Stimulated activated CD4-positive, alpha-beta T cell treated with anti-CD3 and anti-CD28 coated beads, TNF-alpha, amount 100 ng/mL, for 4 hours (primary cell): ENCODE measurements around the gene AMDHD2.
"Not testable (repeated sequence)": the region's sequence is repeated elsewhere in the genome, so short reads cannot be mapped to it uniquely, and the experiment has no call there.

Experiments used
- DNase-seq, 3 experiments: peaks; one replicate each; pipeline ENCODE4 v3.0.0-alpha.2; 2020; ENCODE audit warnings: low read depth in 3 of 3

AMDHD2 gene

DNA sequence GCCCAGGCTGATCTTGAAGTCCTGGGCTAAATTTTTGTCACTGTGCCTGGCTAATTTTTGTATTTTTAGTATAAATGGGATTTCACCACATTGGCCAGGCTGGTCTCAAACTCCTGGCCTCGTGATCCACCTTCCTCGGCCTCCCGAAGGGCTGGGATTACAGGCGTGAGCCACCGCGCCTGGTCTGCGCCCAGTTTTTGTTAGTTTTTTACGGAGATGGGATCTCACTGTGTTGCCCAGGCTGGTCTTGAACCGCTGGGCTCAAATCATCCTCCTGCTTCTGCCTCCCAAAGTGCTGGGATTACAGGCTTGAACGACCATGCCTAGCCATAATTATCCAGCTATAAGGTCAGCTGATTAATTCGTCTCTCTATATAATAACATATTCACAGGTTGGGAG is 13.7 kb downstream of the AMDHD2 start:
- DNase-seq = no peak

DNA sequence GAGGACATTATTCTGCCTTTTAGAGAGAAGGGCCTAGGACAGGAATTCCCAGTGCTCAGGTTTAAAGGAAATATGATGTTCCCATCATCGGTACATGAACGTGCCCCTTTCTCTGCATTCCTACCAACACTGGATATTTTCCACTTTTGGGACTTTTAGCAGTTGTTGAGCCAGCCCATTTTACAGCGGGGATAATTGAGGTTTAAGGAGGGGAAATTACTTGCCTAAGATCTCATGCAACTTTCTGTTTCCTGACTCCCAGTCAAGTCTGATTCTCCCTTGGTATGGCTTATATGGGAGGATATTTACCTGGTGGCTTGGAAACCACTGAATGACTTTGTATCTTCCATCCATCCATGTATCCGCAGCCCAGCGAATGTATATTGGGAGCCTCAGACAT is 14.2 kb downstream of the AMDHD2 start:
- DNase-seq = not testable (repeated sequence)

DNA sequence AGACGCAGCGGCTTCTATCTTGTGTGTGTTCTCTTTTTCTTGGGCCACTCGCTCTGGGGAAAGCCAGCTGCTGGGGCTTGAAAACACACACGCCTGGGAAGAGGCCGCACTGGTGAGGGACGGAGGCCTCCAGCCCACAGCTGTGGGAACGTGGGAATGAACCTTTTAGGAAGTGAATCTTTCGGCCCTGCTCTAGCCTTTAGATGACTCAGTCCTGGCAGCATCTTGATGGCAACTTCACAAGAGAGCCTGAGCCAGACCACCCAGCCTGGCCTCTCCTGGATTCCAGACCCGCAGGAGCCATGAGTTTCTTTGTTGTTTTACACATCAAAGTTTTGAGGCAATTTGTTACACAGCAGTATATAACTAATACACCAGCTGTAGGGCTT is 15.4 kb downstream of the AMDHD2 start:
- no peak for DNase-seq

DNA sequence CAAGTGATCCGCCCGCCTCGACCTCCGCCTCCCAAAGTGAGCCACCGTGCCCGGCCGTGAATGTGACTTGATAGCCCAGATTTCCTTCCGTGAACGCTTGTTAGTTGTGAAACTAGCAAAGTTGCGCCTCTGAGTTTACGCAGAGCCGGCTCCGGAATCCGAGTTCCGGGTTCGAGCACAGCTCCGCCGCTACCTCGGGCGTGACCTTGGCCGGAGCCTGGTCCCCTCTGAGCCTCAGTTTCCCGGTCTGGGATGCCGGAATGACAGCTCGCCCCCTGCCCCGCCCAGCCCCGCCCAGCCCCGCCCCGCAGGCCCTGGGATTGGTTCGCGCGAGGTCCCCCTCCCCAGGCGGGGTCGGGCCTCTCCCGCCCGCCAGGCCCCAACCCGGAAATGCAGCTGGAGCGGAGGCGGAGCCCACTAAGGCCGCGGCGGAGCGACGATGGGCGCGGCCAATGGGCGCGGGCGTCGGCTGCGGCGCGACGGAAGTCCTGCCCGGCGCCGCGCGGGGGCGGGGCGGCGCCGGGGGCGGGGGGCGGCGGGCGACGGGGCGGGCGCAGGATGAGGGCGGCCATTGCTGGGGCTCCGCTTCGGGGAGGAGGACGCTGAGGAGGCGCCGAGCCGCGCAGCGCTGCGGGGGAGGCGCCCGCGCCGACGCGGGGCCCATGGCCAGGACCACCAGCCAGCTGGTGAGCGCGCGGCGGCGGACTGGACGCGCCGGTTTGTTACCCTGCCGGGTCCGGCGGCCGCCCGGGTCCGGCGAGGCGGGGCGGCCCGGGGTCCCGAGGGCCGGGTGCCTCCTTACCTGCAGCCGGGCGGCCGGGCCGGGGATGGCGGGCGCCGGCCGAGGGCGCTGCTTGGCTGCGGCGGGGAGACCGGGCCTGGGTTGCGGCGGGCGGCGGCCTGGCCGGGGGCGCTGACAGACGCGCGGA is 17.5 kb downstream of the AMDHD2 start, which contains the start of gene PDPK1:
PDPK1 (plus strand) TSS at position 571 of the 929 bp plus-strand sequence; CDS start at position 663, 92 bp downstream.
- peak; percentile 83 to 91 (median 90) for DNase-seq

DNA sequence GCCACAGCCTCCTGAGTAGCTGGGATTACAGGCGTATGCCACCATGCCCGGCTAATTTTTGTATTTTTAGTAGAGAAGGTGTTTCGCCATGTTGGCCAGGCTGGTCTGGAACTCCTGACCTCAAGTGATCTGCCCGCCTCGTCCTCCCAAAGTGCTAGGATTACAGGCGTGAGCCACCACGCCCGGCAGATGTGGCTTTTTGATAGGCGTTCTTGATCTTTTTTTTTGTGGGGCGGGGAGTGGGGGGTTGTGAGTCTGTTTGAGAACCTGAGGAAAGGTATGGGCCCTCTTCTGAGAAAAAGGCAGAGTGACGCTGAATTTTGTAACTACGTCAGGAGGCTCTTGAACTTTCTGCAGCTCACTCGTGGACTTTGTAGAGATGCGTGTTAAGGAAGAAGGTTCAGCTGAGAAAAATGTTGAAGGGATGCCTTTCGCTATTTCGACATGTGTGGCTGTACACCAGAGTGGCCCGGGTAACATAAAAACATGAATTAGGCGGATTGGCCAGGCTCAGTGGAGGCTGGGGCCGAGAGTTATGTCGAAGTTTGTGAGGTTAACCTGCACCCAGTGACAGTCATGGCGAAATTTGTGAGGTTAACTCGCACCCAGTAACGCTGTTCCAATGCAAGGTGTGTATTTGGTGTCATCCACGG is 19.1 kb downstream of the AMDHD2 start:
- DNase-seq = not testable (repeated sequence)

DNA sequence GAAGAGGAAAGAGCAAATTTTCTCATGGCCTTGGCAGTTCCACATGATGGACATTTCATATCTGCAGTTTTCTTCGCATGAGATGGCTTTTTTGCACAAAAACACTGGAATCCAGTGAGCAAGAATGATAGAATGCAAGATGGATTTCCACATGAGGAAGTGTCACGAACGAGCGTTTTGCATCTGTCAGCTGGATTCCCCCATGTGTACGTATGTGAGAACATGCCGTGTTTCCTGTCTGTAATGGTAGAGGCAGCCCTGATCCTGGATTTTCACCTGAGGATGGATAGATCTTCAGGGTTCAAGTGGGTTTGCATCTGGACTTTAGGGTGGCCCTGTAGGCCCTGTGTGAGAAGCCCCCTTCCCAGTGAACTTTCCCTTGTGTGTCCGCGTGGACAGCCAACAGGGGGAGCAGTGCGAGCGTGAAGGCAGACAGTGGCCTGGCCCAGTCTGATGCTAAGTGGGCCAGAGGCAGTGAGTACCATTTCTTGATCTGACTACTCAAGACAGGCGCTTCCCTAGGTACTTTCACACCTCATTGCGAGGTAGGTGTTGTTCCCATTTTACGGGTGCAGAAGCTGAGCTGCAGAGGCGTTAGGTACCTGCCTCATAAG is 19.8 kb downstream of the AMDHD2 start:
- not testable (repeated sequence) for DNase-seq

DNA sequence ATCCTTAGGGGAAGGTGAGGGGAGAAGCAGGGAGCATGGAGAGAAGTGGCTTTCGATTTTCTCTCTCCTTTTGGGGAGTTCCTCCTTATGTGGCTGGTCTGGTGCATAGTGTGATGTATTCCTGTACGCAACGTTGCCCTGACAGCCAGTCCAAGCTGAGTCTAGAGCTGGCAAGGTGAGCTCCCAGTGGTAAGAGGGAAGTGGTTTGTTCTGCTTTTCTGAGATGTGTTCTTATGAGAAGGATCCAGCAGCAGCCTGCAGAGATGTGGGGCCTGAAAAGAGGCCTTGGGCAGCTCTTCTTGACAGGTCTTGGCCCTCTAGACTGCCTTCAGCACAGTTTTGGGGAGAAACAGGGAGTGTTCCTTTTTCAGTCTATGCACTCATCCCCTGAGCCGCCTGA is 20.7 kb downstream of the AMDHD2 start:
- not testable (repeated sequence) for DNase-seq

DNA sequence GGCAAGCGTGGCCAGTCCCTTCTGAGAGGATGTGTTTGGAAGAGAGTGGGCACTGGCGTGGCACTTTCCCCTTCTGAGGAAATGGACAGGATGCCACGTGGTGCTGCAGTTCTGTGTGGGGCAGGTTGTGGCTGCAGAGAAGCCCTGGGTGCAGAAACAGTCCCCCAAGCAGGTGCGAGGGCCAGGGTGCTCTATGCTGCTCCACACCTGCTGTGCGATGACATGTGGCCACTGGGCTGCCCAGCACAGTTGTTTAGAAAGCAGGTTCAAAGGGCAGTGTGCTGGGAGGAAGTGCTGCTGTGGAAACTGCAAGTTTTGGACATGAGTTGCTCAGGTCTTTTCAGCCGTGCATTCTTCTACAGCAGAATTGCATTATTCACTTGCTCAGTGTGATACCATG is 21.2 kb downstream of the AMDHD2 start:
- not testable (repeated sequence) for DNase-seq

DNA sequence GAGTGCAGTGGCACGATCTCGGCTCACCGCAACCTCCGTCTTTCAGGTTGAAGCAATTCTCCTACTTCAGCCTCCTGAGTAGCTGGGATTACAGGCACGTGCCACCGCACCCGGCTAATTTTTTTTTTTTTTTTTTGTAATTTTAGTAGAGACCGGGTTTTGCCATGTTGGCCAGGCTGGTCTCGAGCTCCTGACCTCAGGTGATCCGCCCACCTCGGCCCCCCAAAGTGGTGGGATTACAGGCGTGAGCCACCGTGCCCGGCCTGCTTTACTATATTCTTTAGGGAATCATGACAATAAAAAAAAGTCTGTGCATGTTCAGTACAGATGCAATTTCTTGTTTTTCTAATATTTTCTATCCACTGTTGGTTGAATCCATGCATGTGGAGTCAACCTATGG is 23.6 kb downstream of the AMDHD2 start:
- DNase-seq = not testable (repeated sequence)

DNA sequence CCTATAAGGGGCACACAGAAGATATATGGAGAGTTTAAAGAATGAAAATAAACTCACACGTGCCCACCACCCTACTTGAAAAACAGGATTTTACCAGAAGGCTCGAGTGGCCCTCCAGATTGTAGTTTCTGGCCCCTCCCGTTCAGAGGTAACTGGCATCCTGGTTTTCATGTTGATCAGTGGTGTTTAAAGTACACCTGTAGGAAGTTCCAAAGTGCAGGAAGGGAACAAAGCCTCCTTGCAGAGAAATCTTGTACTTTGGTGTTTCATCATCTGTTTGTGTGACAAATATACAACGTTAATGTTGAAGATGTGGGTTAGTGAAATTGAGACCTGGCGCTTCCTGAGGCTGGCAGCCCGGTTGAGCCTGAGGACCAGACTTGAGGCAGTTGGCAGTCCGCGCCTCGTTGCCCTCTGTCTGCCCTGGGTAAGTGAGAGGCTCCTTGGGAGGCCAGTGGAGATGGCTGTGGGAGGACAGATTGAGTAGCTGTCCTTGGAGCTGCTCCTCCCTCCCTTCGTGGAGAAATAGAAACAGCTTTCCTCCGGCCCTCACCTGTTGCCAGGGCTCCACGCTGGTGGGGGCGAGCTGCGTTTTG is 30.2 kb downstream of the AMDHD2 start:
- not testable (repeated sequence) for DNase-seq

DNA sequence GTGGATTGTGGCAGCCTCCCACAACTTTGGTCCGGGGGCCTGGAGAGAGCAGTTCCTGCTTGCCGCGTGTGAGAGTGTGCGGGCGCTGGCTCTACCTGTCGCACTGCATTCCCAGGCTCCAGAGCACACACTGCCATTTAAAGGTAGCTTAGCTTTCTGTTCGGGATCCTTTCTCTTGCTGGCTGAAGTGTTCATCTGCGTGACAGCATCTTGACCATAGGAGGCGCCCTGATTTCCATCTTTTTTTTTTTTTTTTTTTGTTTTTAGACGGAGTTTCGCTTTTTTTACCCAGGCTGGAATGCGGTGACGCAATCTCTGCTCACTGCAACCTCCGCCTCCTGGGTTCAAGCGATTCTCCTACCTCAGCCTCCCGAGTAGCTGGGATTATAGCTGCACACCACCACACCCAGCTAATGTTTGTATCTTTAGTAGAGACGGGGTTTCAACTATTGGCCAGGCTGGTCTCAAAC is 31.3 kb downstream of the AMDHD2 start:
- DNase-seq = not testable (repeated sequence)

DNA sequence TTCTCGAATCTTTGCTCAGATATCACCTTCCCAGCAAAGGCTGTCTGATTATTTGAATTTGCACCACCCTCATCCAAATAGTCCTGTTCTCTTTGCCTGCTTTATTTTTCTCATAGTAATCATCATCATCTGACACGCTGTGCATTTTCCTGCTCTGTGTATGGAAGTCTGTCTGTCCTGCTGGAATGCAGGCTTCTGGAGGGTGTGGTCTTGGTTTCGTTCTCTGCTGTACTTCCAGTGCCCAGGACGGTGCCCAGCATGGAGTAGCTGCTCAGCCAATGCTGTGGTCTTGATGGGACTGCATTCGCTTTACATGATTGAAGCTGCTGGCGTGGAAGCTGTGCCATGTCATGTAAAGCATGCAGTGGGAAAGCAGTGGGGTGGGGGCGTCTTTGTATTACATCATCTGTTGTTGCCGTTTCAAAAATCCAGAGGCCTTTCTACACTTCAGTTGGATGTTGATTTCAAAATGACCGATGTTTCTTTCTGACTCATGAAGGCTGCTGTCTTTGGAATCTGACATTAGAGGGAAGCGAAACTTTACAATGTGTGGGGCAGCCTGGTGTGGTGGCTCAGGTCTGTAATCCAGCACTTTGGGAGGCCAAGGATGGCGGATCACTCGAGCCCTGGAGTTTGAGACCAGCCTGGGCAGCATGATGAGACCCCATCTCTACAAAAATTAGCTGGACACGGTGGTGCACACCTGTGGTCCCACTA is 34.7 kb downstream of the AMDHD2 start:
- not testable (repeated sequence) for DNase-seq

DNA sequence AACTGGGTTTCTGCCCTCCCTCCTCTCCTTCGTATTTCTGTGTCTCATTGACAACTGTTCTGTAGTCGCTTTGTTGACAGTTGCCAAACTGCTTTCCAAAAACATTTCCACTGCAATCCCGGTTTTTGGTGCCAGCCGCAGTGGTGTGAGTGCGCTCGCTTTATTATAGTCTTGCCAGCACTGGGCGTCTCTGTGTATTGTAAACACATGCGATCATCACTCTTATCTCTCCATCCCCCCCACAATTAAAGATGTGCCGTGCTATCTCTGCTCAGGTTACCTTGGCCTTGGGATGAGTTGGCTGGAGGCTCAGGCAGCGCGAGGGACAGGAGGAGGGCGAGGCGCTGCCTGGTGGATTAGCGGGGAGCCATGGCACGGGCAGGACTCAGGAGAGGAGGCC is 37.0 kb downstream of the AMDHD2 start:
- DNase-seq = not testable (repeated sequence)

DNA sequence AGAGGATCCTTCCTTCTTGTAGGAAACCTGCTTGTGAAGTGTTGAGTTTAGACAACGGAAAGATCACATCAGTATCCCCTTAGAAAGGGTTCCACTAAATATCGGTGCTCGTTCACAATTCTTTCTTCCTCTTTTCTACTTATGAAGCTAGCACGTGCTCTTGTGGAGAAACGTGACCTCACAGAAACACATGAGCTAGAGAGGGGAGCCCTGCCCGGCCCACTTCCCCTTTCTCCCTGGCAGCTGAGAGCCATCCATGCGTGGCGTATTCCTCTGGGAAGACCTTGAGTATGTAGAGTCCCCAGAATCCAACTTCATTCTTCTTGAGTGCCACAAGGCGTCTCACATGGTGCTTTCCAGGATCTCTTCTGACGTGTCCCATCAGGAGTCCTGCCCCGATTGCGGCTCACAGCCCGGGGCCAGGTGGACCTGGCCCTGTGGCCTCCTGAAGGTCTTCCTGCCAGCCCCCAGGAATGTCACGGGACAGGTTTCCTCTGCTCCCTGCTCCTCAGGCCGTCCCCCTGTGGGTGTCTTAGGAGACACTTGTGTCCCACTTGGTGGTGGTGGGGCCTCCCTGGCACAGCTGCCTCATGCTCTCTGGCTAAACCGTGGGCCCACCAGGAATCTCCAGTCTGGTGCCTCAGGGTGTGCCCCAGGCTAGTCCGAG is 40.1 kb downstream of the AMDHD2 start:
- DNase-seq = not testable (repeated sequence)

DNA sequence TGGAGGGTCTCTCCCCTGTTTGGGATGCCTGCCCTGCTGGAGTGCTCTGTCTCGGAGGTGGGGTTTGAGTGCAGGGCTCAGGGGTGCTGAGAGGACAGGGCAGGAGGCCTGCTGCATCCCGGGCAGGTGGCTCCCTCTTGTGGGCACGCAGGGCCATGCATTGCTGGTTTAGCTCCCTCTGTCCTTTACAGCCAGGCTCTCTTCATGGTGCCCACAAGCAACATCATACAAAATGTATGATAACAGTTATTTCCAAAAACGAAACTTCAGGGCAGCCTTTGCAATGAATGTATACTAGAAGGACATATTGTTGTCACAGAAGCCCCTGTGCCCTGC is 40.6 kb downstream of the AMDHD2 start:
- DNase-seq = peak; percentile 33 to 45 (median 40)

DNA sequence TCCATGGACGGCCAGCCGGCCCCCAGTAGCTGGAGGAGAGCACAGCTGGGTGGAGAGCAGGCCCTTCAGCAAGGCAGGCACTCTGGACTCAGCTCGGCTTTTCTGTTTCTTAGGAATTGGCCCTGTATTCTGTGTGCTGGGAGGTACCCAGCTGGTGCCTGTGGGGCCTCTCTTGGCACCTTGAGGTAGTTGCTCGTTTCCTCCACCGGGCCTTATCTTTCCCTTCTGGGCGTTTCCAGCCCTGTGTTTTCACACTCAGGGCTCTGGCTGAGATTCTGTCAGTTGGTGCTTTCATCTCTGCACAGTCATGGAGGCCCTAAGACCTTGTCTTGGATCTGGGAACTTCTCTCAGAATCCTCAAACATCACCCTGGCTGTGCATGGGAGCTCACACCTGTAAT is 47.3 kb downstream of the AMDHD2 start:
- not testable (repeated sequence) for DNase-seq

DNA sequence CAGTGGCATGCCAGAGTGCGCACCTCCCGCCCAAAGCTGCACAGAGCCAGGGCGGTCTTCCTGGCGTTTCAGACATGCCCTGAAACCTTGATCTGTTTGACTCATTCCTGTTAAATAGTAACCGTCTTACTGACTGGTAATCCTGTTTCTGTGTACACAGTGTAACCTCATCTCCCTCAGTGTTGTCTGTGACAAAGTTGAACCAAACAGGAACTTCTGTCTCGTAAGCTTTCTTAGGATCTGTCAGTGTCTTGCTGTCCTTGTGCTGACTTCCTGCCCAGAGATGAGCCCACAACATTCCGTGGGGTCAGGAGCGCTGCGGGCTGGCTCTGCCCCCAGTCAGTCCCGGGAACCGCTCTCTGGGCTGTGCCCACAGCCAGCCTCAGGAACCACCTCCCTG is 48.4 kb downstream of the AMDHD2 start:
- not testable (repeated sequence) for DNase-seq

DNA sequence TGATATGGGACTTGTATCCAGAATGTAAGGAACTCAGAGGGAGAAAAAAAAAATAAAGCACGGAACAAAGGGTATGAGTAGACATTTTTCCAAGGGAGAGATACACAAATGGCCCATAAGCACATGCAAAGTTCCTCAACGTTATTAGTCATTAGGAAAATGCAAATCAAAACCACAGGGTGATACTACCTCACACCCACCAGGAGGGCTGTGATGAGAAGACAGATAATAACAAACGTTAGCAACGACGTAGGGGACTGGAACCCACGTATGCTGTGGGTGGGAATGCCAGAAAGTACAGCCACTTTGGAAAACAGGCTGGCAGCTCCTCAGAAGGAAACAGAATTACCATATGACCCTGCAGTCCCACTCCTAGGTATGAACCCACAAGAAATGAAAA is 52.5 kb downstream of the AMDHD2 start:
- DNase-seq = not testable (repeated sequence)

DNA sequence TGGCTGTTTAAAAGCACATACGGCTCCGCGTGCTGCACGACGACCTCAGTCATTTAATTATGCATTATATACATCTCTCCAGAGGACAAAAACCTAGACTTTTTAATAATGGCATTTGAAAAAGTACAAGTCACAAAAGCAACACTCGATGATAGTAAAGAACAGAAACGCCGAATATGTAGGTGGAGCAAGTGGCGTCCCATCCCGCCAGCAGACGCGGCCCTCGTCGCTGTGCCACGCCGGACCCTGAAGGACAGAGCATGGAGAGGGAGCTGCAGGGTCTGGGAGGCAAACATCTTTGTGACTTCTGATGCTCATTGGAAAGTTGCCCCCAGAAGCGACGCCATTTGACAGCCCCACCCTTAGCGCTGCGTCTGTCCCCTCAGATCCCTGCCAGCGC is 55.7 kb downstream of the AMDHD2 start:
- not testable (repeated sequence) for DNase-seq

DNA sequence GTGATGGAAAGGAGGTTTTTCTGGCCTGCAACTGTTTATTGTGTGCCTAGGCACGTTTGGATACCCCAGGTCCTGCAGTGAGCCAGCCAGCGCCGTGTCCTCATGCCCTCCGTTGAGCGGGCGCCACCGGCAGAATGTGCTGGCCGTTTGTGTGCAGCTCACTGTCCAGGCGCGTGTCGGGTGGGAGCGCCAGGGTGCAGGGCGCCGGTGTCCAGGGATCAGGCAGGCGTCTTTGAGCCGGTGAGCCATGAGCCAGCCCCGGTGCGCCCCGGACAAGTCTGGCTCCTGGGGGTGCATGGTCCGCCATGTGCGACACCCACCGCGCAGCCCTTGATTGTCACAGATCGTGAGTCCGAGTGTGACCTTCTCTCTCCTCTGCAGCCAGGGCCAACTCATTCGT is 56.9 kb downstream of the AMDHD2 start:
- DNase-seq = not testable (repeated sequence)

DNA sequence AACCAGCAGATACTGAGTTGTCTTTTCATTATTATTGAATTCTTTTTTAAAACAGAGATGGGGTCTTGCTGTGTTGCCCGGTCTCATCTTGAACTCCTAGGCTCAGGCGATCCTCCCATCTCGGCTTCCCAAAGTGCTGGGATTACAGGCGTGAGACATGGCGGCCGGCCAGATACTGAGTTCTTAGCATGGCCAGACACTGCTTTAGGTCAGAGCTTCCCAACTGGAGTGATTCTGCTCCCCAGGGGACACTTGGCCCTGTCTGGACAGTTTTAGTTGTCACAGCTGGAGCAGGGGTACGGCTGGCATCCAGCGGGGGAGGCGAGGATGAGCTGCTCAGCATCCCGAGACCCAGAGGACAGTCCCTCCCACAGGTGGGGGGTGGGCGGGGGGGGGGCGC is 58.7 kb downstream of the AMDHD2 start:
- not testable (repeated sequence) for DNase-seq
